GM19043 (cell line): ENCODE measurements around the gene ZNF514.
"Not testable (repeated sequence)": the region's sequence is repeated elsewhere in the genome, so short reads cannot be mapped to it uniquely, and the experiment has no call there.

Experiments used
- ATAC-seq: cut with Tn5 transposase; IDR thresholded peaks from one replicate; pipeline ENCODE4 v1.9.1; 2021; ENCODE audit warnings: low read depth; ENCODE audit not compliant: unreplicated experiment

The ZNF514 gene

GRCh38 chr2:95143838-95144237, 15.8 kb downstream of the ZNF514 start:
- ATAC-seq: no peak

GRCh38 chr2:95138702-95139101, 20.9 kb downstream of the ZNF514 start:
- ATAC-seq: no peak

DNA sequence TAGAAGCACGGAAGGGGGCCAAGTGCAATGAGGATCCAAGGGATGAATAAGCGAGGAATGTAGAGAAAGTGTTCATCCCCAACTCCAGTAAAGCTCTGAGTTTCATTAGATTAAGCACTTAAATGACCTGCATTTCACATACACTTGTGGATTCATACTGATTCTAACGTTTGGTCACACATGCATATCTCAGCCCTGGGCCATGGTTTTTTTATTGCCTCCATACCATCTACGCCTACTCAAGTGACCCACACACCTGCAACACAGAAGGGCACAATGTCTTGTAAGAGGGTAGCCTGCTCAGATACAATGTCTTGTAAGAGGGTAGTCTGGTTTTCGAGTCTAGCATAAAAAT, 37.5 kb downstream of the ZNF514 start:
- ATAC-seq: no peak

DNA sequence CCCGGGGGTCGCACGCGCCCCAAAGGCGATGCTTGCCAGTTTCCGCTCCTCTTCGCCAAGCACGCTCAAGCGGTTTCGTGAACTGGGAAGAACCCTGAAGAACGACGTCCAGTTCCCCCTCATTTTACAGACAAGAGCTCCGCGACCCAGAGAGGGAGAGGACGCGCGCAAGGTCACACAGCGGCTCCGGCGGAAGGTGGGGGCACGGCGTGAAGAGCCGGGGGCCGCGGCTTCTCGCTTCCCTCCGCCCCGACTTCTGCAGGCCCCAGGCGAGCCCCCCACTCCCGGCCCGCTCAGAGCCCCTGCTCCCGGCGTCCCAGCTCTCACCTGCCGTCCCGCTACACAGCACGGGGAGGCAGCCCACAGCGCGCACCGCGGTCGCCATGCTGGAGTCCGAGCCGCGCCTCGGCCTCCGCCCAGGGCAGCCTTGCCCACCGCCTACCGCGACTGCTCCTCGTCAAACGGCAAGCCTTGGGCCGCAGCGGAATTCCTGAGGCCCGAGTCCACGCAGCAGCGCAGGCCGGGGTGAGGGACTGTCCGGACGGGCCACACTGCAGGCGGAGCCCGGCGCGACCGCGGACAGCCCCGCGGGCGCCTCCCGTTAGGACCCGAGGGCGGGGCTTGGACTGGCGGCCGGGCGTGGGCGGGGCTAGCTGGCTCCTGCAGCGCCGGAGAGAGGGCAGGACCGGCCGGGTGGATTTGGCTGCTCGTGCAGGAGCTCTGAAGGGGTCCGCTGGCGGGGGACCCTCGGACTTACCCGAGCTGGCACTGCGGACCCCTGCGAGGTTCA, 38.0 kb downstream of the ZNF514 start, which contains the start of gene MRPS5:
MRPS5 (minus strand) TSS at position 402 of the 790 bp plus-strand sequence; CDS start at position 385, 17 bp downstream.
- ATAC-seq: peak; percentile 90

DNA sequence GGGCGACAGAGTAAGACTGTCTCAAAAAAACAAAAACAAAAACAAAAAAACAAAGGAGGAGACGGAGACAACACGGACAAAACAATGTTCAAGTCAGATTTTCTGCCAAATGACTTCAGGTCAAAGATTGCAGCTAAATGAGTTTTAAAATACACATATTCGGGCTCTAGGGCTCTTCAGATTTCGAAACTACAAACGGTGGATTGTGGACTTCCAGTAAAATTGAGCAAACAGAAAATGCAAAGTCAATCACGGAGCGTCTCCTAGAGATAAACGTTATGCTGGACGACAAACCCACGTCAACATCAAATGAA, 38.6 kb downstream of the ZNF514 start:
- ATAC-seq: peak; percentile 1

DNA sequence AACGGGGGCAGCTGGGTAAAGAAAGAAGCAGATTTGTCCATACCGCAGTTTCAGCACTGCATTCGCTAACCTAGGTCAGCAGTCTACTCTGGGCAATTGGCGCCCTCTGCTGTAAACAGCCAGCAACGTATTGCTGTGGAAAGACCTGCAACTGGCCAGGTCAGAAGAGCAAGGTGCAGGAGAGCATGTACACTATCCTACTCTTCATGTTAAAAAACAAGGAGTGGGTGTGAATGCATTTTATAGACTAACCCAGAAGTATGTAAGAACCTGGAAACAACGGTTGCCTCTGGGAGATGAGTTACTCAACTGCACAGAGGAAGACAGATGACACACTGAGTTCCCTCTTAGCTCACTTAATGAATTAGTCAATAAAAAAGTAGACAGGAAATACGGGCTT, 44.2 kb downstream of the ZNF514 start:
- ATAC-seq: peak; percentile 92

GRCh38 chr2:95113464-95113863, 46.2 kb downstream of the ZNF514 start:
- no peak for ATAC-seq

GRCh38 chr2:95110395-95110794, 49.3 kb downstream of the ZNF514 start:
- ATAC-seq: no peak

DNA sequence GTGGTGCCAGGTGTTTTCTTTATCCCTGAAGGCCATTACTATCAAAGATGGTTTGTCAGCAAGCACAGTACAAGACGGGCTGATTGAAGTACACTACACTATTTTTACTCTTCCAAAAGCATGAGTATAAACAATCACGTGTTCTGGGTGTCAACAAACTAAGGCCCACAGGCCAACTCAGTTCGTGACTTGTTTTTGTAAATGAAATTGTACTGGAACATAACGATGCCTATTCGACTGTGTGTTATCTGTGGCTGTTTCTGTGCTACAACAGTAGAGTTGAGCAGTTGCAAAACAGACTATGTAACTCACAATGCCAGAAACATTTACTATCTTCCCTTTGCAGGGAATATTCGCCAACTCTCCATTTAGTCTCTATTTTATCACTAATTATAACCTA, 50.4 kb downstream of the ZNF514 start:
- ATAC-seq: no peak

DNA sequence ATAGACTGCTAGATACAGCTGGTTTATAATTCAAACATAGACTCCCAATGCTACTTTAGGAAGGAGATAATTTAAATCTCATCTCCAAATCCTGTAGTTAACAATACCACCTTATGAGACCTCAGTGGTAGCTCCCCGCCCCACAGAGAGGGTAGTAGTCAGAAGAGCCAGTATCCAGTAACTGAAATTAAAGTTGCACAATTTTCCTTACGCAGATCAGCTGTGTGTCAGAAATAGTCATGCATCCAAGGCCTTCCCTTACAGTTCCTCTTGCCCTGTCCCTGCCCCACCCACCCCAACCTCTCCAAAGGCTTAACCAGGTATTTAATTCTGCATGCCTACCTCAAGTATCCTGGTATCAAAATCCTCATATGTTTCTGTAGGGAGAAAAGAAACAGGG, 53.6 kb downstream of the ZNF514 start:
- no peak for ATAC-seq

DNA sequence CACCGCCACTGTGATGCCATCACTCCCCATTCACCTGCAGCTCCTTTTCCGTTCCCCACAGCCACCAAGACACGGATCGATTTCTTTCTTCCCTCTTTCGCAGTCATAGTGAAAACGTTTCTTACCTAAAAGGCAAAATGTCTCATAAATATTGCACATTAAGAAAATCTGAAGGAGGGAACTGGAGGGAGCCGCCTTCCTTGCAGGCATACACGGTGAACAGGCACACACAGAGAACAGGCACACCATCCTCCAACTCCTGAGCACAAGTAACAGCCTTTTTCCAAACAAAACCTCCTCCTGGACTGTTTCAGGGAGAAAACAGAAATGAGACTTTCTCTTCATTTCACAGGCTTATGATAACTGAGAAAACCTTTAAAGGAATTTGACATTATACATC, 55.0 kb downstream of the ZNF514 start:
- ATAC-seq: no peak

- no peak for ATAC-seq
These were observed 59.7 kb downstream of the ZNF514 start for GRCh38 chr2:95099910-95100309.

GRCh38 chr2:95098273-95098672, 61.4 kb downstream of the ZNF514 start:
- not testable (repeated sequence) for ATAC-seq
